RPMI7951 (cell line): Measurements from ENCODE around the gene TRPM5. TPM values are rescaled to one million over a fixed set of nuclear protein-coding genes. Genes with fewer than 3 reads are reported as not detected.
A peak's percentile ranks its signal among the peaks of the same experiment; 100 is the strongest.

ENCODE experiments used
- DNase-seq: peaks from one replicate; pipeline ENCODE4 v3.0.0-alpha.2; 2012; ENCODE audit warnings: low read depth
- total RNA-seq: library from RNA; depleted of rRNA; stranded (reverse); fragments of >200 nt; shearing (Covaris generic); gene quantifications from 2 replicates; pipeline ENCODE4 v1.2.3, GENCODE V29; 2014; rRNA removed

TRPM5 gene
- total RNA-seq, 1 experiment from 2014 or later = not detected

- no peak for DNase-seq
Observed at GRCh38 chr11:2406451-2406850, 37.9 kb downstream of the TRPM5 start.

- no peak for DNase-seq
Observed at GRCh38 chr11:2404735-2405196, 39.5 kb downstream of the TRPM5 start.

DNA sequence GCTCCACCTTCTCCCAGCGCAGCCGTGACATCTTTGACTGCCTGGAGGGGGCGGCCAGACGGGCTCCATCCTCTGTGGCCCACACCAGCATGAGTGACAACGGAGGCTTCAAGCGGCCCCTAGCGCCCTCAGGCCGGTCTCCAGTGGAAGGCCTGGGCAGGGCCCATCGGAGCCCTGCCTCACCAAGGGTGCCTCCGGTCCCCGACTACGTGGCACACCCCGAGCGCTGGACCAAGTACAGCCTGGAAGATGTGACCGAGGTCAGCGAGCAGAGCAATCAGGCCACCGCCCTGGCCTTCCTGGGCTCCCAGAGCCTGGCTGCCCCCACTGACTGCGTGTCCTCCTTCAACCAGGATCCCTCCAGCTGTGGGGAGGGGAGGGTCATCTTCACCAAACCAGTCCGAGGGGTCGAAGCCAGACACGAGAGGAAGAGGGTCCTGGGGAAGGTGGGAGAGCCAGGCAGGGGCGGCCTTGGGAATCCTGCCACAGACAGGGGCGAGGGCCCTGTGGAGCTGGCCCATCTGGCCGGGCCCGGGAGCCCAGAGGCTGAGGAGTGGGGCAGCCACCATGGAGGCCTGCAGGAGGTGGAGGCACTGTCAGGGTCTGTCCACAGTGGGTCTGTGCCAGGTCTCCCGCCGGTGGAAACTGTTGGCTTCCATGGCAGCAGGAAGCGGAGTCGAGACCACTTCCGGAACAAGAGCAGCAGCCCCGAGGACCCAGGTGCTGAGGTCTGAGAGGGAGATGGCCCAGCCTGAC lies 41.2 kb downstream of the TRPM5 start:
- DNase-seq = no peak

GRCh38 chr11:2402106-2402505 lies 42.2 kb downstream of the TRPM5 start:
- DNase-seq = no peak

GRCh38 chr11:2401436-2401984 lies 42.8 kb downstream of the TRPM5 start:
- DNase-seq = no peak

GRCh38 chr11:2400762-2401435 lies 43.4 kb downstream of the TRPM5 start:
- DNase-seq = no peak

DNA sequence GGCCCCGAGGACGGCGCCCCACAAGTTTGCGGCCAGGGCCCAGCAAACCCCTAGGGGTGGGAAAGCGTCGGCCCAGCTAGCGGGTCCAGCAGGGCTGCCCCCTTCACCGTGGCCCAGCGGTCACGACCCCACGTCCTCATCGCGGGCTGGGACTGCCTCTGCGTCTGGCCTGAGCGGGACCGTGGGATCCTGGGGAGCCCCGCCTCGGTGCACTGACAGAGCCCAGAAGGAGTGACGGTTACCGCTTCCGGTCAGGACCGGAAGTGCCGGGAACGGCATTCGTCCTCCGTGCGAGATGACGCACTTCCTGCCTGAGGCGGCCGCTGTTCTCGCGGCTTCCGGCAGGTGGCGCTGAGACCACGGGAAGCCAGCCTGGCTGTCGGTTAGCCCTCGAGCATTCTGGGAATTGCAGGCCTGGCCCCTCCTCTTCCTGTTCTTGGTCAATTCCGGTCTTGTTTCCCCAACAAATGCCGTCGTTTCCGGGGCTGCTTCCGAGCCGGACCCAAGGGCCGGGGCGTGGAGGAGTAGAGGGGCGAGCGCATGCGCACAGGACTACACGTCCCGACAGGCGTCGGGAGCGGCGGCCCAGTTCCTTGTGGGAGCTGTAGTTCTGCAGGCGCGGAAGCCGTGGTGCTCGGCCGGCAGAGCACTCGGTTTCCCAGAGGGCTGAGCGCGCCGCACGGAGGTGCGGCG lies 44.1 kb downstream of the TRPM5 start, which contains the start of gene TSSC4:
Gene TSSC4, plus strand, starts transcription at position 682 of the 693 bp plus-strand sequence. CDS start 1,884 bp downstream, outside the sequence.
- peak; percentile 99 for DNase-seq

DNA sequence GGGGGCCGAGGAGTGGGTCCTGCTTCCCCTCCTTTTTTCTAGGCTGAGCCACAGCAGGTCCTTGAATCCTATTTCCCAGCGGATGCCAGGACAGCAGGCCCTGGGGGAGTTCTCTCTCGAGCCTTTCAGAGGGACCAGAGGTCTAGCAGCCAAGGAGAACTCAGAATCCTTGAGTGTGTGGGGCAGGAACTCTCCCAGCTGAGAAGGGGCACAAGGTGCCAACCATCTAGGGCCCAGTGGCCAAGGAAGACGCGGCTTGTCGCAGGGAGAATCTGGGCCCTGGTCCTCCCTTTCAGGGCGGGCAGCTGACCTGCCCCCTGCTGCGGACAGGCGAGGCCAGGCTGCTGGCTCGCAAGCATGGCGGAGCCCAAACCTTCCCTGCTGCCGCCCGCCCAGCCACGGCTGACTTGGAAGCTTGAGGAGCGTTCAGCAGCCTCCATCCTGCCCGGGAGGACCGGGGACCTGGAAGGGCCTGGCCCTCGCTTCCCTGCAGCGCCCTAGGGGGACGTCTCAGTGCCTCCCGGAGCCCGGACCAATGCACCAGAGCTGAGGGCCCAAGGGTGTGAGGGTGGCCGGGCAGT lies 44.7 kb downstream of the TRPM5 start:
- peak; percentile 30 for DNase-seq

DNA sequence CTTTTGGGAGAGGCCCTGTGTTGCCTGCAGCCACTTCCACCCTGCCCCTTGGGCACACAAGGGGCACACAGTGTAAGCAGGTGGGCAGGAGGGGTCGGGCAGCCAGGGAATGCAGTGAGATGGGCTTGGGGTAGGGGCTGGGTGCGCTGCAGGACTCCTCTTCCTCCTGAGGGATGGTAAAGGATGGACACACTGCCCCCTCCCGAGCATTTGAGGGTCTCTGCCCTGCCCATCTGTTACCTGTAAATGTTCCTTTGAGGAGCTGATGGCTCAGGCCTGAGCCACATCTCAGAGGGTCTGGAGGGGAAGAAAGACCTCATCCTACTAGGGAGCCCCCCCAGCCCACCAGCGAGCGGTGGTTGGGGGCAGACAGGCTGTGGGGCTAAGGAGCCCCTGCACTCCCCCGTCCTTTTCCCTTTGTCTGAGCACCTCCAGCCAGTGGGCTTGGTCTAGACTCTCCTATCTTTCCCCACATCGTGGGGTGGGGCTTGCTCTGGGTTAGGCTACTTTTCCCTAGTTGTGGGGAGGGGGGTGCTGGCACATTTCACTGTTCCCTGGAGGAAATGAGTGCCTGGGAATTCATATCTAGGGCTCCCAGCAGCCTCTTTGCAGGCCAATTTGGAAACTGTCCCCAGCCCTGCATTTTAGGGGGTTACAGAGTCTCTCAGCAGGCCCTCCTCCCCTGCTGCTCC lies 45.5 kb downstream of the TRPM5 start:
- DNase-seq = no peak

DNA sequence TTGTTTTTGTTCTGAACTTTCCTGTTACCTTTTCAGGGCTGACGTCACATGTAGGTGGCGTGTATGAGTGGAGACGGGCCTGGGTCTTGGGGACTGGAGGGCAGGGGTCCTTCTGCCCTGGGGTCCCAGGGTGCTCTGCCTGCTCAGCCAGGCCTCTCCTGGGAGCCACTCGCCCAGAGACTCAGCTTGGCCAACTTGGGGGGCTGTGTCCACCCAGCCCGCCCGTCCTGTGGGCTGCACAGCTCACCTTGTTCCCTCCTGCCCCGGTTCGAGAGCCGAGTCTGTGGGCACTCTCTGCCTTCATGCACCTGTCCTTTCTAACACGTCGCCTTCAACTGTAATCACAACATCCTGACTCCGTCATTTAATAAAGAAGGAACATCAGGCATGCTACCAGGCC lies 47.3 kb downstream of the TRPM5 start:
- no peak for DNase-seq

DNA sequence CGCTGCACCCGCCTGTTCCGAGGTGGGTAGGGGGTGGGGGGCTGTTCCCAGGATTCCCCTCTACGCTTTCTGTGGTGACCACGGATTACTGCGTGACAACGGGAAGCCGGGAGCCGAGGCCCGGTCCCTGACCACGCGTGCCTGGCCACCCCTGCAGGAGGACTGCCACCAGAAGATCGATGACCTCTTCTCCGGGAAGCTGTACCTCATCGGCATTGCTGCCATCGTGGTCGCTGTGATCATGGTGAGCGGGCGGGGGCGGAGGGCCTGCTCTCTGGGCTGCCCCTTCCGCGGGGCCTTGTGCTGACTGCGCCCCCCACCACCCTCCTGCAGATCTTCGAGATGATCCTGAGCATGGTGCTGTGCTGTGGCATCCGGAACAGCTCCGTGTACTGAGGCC lies 47.8 kb downstream of the TRPM5 start:
- DNase-seq = no peak

DNA sequence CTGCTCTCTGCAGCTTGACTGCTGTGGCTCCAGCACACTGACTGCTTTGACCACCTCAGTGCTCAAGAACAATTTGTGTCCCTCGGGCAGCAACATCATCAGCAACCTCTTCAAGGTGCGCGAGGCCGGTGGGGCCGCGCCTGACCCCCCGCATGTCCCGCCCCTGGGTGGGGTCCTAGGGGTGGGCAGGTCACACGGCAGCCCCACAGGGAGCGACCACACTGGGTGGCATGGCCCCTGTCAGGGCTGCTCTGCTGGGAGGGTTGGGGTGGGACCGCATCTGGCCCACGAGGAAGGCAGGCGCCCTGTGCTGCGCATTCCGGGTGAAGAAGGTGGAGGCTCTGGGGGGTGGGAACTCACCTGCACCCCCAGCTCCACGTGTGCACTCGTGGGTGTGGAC lies 48.5 kb downstream of the TRPM5 start:
- DNase-seq = no peak

DNA sequence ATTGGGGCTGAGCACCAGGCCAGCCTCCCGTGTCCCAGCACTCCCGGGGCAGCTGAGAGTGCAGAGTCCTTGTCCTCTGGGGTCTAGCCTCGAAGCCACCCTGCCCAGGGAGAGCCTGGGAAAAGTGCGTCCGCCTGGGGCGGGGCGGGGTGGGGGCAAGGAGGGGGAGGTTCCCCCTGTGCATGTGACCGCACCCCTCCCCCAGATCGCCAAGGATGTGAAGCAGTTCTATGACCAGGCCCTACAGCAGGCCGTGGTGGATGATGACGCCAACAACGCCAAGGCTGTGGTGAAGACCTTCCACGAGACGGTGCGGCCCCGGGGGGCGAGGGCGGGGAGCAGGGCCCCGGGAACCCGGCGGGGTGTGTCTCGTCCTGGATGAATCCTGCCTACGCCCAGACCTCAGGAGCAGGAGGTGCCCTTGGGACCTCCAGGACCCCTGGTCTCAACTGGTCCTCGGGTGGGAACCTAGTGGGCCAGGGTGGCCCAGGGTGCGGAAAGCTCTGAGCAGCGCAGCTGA lies 49.0 kb downstream of the TRPM5 start:
- DNase-seq = no peak

- DNase-seq = no peak
Observed at GRCh38 chr11:2394818-2395105, 49.6 kb downstream of the TRPM5 start.

Other genes with a start within 250 kb of the TRPM5 start
- not detected in 2 replicates for gene ASCL2, start 173.9 kb downstream of the TRPM5 start, total RNA-seq
- gene C11orf21, start 142.6 kb downstream of the TRPM5 start, total RNA-seq = 0.68 and 1.6 TPM in 2 replicates
- 0.72 and 2.7 TPM in 2 replicates for gene TSPAN32, start 142.5 kb downstream of the TRPM5 start, total RNA-seq
- 248 and 386 TPM in 2 replicates for gene CD81, start 67.2 kb downstream of the TRPM5 start, total RNA-seq
- gene TSSC4, start 43.8 kb downstream of the TRPM5 start, total RNA-seq = 22.9 and 38.2 TPM in 2 replicates
- gene KCNQ1, start 494 bp upstream of the TRPM5 start, total RNA-seq = not detected in 2 replicates